Astrocyte of the spinal cord (primary cell): ENCODE results near the gene XKR7.
A peak's percentile ranks its signal among the peaks of the same experiment; 100 is the strongest.
"Not testable (repeated sequence)": the region's sequence is repeated elsewhere in the genome, so short reads cannot be mapped to it uniquely, and the experiment has no call there.

ENCODE experiments used
- DNase-seq: peaks from one replicate; pipeline ENCODE4 v3.0.0; 2011; ENCODE audit warnings: low read depth, low spot score
- H3K4me3 ChIP-seq: 2 replicates; pipeline ENCODE4 v1.5.1; 2011; ENCODE audit warnings: low read depth, mild to moderate bottlenecking, low read length, moderate library complexity
- in situ Hi-C: cut with HindIII; loops from 2 replicates; pipeline ENCODE4 v1.10.0; 2017; ENCODE audit warnings: low sequenced_read_pairs
- TF ChIP-seq, protein P1 (sequence below): IDR thresholded peaks from 2 replicates; pipeline ENCODE4 v1.5.1; 2012; ENCODE audit warnings: low read depth, mild to moderate bottlenecking, low read length, inconsistent platforms

Gene XKR7

DNA sequence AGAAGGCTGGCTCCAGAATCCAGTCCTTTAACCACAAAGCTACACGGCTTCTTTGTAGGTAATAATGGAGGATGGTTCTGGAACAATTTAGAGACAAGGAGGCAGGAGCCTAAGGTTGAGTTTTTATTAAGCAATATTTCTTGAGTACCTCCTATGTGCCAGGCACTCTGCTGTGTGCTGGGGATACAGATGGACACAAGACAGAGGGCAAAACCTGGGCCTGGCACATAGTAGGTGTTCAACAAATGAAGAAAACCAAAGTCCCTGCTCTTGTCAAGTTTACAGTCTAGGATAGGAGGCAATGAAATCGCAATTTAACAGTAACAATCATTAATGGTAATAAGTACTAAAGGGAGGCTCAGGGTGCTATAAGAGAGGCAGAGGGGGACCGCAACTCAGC is 59.7 kb downstream of the XKR7 start:
- DNase-seq, result no peak
- H3K4me3 ChIP-seq, result no peak overlapping the region
- in situ Hi-C loops, result no loop called here
- TF ChIP-seq, protein P1, sequence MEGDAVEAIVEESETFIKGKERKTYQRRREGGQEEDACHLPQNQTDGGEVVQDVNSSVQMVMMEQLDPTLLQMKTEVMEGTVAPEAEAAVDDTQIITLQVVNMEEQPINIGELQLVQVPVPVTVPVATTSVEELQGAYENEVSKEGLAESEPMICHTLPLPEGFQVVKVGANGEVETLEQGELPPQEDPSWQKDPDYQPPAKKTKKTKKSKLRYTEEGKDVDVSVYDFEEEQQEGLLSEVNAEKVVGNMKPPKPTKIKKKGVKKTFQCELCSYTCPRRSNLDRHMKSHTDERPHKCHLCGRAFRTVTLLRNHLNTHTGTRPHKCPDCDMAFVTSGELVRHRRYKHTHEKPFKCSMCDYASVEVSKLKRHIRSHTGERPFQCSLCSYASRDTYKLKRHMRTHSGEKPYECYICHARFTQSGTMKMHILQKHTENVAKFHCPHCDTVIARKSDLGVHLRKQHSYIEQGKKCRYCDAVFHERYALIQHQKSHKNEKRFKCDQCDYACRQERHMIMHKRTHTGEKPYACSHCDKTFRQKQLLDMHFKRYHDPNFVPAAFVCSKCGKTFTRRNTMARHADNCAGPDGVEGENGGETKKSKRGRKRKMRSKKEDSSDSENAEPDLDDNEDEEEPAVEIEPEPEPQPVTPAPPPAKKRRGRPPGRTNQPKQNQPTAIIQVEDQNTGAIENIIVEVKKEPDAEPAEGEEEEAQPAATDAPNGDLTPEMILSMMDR, result no peak

DNA sequence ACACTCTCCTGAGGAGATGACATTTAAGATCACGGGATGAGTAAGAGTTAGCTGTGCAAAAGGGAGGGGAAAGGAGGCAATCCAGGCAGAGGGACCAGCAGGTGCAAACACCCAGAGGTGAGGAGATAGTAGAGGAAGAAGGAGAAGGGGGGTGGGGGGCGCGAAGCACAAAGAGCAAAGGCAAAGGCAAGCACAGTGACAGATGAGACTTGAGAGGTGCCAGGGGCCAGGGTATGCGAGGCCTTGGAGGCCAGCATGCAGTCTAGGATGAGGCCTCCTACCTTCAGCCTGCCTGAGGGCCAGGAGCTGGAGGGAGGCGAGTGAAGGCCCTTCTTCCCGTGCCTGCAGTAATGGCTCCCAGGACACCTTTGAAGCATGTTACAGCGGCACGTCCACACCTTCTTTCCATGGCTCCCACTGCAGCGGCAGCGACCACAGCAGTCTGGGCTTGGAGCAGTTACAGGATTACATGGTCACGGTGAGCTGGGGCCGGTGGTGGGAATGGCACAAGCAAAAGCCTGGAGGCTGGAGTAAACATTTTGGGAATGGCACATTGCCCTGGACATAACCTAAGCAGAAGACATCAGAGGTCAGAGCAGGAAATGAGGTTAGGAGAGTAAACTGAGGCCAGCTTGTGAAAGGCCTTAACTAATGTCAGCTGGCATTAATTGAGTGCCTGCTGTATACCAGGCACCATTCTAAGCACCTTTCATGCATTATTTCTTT is 60.9 kb downstream of the XKR7 start:
- TF ChIP-seq, protein P1, result no peak
- in situ Hi-C loops, result no loop called here

DNA sequence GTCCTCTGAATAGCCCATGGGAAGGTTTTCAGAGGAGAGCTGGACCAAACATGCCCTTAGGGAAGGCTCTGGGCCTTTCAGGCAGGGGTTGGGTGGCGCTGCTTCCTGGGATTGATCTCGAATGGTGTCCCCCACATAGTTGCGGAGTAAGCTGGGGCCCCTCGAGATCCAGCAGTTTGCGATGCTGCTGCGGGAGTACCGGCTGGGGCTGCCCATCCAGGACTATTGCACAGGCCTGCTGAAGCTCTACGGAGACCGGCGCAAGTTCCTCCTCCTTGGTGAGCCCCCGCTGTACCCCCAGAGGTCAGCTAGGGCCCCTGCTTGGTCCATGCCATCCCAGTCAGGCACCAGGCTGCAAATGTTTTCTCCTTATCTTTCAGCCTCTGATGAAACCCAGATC is 61.6 kb downstream of the XKR7 start:
- TF ChIP-seq, protein P1, result no peak
- in situ Hi-C loops, result no loop called here
- no peak for DNase-seq
- no peak overlapping the region for H3K4me3 ChIP-seq

More for the DNA sequence above, 60.9 kb downstream of the XKR7 start:
- peak; percentile 18 for DNase-seq
- no peak overlapping the region for H3K4me3 ChIP-seq

DNA sequence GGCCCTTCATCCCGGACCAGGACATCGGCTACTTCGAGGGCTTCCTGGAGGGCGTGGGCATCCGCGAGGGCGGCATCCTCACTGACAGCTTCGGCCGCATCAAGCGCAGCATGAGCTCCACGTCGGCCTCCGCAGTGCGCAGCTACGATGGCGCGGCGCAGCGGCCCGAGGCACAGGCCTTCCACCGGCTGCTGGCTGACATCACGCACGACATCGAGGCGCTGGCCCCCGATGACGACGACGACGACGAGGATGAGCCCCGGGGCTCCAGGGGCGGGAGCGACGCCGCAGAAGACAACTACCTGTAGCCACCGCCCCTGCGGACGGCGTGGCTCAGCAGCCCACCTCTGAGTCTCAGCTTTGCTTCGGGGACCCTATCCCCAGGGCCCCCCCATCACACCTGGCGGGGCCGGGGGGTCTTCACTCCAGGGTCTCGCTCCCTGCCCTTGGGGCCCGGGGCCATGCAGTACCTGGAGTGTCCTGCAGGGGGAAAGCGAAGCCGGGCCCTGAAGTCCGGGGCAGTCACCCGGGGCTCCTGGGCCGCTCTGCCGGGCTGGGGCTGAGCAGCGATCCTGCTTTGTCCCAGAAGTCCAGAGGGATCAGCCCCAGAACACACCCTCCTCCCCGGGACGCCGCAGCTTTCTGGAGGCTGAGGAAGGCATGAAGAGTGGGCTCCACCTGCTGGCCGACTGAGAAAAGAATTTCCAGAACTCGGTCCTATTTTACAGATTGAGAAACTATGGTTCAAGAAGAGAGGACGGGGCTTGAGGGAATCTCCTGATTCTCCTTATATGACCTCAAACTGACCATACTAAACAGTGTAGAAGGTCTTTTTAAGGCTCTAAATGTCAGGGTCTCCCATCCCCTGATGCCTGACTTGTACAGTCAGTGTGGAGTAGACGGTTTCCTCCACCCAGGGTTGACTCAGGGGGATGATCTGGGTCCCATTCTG is 63.3 kb downstream of the XKR7 start:
- TF ChIP-seq, protein P1, result peak; percentile 91
- in situ Hi-C loops, result no loop called here
- H3K4me3 ChIP-seq, result peak overlapping the region; percentile 6
- DNase-seq, result peak; percentile 63

DNA sequence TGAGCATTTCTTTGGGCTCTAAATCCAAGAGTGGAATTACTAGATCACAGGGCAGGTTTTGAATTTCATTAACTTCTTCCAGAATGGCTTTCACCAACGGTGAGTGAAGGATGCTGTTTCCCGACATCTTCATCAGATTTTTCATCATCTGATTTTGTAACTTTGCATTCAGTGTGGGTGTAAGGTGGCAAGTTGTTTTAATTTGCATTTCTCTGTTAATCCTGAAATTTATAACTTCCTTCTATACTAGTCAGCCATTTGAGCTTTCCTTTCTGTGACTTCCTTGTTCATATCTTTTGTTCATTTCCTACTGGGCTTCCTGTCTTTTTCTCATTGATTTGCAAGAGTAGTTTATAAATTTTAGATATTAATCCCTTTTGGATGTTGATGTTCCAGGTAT is 65.4 kb downstream of the XKR7 start:
- TF ChIP-seq, protein P1, result no peak
- DNase-seq, result no peak
- in situ Hi-C loops, result no loop called here
- no peak overlapping the region for H3K4me3 ChIP-seq

DNA sequence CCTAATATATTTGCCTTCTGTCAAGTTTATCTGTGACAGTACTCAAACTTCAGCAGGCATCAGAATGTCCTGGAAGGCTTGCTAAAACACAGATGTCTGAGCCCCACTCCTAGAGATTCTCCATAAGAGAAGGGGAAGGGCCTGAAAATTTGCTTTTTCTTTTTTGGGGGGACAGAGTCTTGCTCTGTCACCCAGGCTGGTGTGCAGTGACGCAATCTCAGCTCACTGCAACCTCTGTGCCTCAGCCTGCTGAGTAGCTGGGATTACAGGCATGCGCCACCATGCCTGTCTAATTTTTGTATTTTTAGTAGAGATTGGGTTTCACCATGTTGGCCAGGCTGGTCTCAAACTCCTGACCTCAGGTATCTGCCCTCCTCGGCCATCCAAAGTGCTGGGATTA is 65.8 kb downstream of the XKR7 start:
- in situ Hi-C loops, DNase-seq, H3K4me3 ChIP-seq: not testable (repeated sequence)
